NT2/D1 (cell line): ENCODE results near the gene LIPE.

Experiments used
- SUZ12 ChIP-seq: IDR thresholded peaks from 2 replicates; pipeline ENCODE4 v1.6.1; 2011; ENCODE audit not compliant: insufficient read length, insufficient read depth; ENCODE audit errors: extremely low read depth
- YY1 ChIP-seq: IDR thresholded peaks from 2 replicates; pipeline ENCODE4 v1.6.1; 2011; ENCODE audit not compliant: insufficient read length, insufficient read depth
- ZNF274 ChIP-seq: IDR thresholded peaks from 2 replicates; pipeline ENCODE4 v1.6.1; 2011; ENCODE audit warnings: mild to moderate bottlenecking, low read depth, low read length

- no peak for TF ChIP-seq YY1
- TF ChIP-seq ZNF274, result no peak
- TF ChIP-seq SUZ12, result no peak
Measured at GRCh38 chr19:42368360-42368759, 58.8 kb downstream of the LIPE start.
